GM19372 (cell line): Measurements from ENCODE around the gene PLBD2.
"Not testable (repeated sequence)": the region's sequence is repeated elsewhere in the genome, so short reads cannot be mapped to it uniquely, and the experiment has no call there.

Source experiments
- ATAC-seq: cut with Tn5 transposase; IDR thresholded peaks from one replicate; pipeline ENCODE4 v1.9.1; 2021; ENCODE audit warnings: mild to moderate bottlenecking, low read depth, moderate library complexity; ENCODE audit not compliant: unreplicated experiment

PLBD2 gene

DNA sequence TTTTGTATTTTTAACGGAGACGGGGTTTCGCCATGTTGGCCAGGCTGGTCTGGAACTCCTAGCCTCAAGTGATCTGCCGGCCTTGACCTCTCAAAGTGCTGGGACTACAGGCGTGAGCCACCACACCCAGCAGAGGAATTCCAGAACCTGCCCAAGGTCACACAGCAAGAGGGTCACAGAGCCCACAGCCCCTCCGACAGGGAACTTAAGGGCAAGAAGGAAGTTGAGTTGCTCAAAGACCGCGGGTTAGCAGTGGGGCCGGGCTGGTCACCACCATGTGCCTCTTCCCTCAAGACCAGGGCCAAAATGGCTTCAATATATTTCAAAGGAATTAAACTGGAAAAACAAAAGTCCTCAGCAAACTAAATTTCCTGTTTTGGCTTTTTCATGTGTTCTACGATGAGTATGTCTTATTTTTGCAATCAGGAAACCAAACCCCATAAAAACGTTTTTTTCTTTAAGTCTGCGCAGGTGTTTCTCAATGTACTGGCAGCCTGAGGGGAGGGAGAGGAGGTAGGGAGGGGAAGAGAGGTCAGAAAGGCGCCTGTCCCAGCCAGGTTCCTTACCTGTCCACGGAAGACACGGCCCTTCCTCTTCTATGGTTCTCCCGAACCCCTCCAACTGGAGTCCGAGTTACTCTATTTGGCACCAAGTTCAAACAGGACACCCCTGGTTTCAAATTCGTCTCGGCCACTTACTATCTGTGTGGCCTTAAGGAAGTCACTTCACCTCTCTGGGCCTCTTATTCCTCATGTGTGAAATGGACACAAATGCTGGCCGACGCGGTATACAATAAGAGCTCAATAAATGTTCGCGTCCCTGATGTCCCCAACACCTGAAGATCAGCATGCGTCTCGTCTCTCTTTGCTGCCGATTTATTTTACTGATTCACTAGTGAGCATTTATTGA lies 24.3 kb upstream of the PLBD2 start:
- peak; percentile 35 for ATAC-seq

GRCh38 chr12:113334786-113335539 lies 23.4 kb upstream of the PLBD2 start, which contains the start of gene SLC8B1:
Gene SLC8B1 (minus strand): TSS chr12:113335109. CDS start chr12:113332878, 2,231 bp downstream.
- peak; percentile 96 for ATAC-seq

DNA sequence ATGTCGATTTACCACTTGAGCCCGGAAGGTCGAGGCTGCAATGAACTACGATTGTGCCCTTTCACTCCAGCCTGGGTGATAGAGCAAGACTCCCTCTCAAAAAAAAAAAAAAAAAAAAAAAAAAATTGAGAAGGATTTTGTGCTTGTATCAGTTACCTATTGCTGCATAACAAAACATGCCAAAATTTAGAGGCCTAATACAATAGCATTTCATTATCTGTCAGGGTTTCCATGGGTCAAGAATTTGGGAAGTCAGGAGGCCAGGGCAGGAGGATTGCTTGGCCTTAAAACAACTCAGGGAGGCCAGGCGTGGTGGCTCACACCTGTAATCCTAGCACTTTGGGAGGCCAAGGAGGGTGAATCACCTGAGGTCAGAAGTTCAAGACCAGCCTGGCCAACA lies 18.8 kb upstream of the PLBD2 start:
- ATAC-seq: no peak

DNA sequence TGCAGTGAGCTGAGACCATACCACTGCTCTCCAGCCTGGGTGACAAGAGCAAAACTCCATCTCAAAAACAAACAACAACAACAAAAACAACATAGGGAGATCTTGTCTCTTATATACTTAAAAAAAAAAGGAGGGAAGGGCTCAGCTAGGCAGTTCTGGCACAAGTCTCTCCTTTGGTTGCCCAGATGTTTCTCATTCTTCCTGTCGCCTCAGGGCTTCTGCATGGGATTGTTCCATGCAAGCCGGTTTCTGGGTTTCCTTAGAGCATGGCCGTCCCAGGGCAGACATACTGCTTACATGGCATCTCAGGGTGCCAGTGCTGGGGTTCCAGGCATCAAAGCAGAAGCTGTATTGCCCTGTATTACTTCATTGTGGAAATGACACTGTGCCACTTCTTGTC lies 18.3 kb upstream of the PLBD2 start:
- ATAC-seq: no peak

GRCh38 chr12:113341535-113341934 lies 16.9 kb upstream of the PLBD2 start:
- ATAC-seq: no peak

- ATAC-seq: no peak
Observed at GRCh38 chr12:113345318-113345717, 13.1 kb upstream of the PLBD2 start.

DNA sequence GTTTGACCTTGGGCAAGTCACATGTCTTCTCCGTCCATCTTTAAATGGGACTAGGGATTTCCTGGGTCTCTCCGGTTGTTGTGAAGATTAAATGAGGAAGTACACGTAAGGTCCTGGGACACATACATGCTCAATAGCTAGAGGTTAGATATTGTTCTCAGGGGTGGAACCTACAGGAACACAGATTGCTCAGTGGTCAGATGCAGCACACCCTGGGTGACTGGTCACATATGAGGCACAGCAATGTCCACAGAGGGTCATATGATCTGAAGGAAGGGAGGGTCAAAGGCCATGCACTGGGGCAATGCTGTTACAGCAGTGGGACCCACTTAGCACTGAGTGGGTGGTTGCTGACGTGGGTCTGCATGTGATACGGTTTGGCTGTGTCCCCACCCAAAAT lies 12.0 kb upstream of the PLBD2 start:
- ATAC-seq: no peak

DNA sequence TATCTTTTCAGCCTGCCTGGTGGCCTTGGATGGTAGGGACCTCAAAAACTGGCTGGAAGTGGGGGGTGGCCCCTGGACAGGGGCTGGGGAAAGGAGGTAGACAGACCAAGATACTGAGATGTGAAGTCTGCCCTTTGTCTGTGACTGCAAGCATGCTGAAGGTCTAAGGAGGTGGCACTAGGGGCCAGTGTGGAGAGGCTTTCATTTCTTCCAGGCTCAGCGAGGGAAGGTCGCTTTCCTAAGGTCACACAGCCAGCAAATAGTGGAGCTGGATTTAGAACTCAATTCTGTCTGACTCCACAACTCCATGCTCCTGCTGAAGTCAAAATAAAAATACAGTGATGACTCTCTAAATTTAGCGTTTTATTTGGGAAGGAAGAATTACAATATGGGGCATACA lies 11.3 kb upstream of the PLBD2 start:
- no peak for ATAC-seq

DNA sequence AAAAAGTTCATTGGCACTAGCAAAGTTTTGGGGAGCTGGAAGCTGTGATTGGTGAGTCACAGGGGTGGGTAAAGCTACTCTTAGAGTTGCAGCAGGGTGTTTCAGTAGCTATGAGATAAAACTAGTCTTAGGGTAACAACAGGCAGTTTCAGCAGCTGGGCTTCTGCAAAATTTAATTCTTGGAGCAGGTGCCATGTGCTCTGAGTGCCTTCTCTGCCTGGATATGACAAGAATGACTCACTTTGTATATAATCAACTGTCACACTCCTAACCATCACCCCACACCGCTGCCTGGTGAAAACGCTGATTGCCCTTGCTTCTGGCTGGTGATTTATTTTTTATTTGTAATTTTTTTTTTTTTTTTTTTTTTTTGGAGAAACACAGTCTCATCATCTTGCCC lies 10.5 kb upstream of the PLBD2 start:
- no peak for ATAC-seq

DNA sequence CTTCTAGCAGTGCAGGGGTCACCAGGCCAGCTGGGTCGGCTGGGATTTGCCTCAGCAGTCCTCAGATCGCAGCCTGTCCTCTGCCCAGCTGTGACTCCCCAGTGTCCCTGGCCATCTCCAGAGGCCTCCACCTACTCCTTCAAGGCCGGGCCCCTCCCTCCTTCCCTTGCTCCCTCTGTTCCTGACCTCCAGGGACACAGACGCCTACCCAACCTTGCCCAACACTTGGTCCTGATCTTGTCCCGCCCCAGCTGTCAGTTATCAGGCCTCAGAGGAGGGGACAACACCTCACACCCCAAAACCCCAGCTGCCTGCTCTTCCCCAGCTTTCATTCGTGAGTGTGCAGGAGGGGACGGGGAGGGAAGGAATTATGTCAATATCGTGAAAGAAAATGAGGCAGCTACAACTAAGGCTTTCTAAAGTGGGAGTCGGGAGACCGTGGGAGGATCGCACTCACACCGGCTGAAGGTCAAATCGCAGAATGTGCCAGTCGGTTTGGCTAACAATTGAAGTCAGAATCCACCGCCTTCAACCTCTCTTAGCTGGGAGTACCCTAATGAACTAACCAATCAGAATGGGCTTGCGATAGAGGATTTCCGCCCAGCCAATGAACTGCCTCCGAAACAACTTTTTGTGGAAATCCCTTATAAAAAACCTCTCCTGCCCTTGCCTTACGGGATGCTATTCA lies 9.4 kb upstream of the PLBD2 start:
- no peak for ATAC-seq

DNA sequence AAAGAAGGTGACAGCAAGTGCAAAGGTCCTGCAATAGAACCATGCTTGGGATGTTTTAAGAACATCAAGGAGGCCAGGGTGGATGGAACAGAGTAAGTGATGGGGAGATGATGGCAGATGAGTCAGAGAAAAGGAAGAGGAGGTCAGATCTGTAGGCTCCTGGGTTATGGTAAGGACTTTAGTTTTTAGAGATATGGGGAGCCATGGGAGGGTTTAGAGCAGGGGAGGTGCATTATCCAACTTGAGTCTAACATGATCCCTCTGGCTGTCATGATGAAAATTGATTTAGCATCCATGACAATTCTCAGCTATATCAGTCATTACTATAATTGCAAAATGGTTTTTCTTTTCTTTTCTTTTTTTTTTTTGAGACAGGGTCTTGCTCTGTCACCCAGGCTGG lies 7.3 kb upstream of the PLBD2 start:
- ATAC-seq: no peak

DNA sequence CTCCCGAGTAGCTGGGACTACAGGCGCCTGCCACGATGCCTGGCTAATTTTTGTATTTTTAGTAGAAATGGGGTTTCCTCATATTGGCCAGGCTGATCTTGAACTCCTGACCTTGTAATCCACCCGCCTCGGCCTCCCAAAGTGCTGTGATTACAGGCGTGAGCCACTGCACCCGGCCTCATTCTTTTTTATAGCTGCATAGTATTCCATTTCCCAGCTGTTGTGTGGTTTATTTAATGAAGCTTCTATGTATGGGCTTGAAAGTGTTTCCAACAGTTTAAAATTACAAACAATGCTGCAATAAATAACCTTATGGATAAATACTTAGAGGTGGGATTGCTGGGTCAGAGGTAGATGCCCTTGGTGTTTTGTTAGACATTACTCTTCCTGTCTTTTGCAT lies 4.2 kb upstream of the PLBD2 start:
- ATAC-seq: not testable (repeated sequence)

DNA sequence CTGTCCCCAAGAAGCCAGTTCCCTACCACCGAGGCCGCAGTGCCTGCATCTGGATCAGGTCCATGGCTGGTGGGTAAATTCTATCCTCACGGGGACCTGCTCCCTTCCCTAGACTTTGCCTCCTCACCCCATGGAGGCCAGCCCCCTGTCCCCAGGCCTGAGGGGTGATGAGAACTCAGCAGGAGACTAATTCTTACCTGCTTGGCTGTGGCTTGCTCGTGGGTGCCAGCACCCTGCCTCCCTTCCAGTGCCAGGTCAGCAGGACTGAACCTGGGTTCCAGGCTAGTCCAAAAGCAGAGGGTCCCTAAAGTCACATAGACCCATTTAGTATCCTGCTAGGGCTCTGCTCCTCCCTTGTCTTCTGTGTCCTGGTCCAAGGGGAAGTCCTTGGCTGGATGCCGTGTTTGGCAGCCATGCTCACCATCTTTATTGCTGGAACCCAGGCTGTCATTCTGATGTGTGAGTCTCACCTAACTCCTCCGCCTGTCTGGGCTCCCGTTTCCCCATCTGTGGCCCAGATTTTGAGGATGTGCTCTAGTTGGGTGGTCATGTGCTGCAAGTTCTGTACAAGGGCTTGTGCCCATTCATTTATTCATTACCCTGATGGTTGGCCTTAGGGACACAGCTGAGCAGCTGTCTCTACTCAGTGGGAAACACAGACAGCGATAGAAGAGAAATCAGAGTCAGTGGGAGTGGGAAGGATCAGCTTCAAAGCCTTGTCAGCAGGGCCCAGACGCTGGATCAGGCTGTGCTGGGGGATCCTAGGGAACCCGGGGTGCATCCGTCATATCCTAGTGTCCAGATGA lies 949 bp downstream of the PLBD2 start:
- no peak for ATAC-seq

- no peak for ATAC-seq
Observed at GRCh38 chr12:113359939-113360748, 1.8 kb downstream of the PLBD2 start.

GRCh38 chr12:113361574-113362370 lies 3.4 kb downstream of the PLBD2 start:
- no peak for ATAC-seq

- ATAC-seq: no peak
Observed at GRCh38 chr12:113364698-113365097, 6.3 kb downstream of the PLBD2 start.

- no peak for ATAC-seq
Observed at GRCh38 chr12:113365639-113366395, 7.4 kb downstream of the PLBD2 start.

DNA sequence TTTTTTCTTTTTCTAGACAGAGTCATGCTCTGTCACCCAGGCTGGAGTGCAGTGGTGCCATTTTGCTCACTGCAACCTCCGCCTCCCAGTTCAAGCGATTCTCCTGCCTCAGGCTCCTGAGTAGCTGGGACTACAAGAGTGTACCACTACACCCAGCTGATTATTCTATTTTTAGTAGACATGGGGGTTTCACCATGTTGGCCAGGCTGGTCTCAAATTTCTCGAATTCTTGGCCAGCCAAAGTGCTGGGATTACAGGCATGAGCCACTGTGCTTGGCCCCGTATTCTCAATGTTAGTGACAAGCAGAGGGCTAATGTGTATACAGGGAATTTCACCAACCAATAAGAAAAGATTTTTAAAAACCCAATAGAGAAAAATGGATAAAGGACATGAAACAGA lies 8.4 kb downstream of the PLBD2 start:
- ATAC-seq: no peak
